Measurements from ENCODE around the gene TUBGCP2. TPM values are rescaled to one million over a fixed set of nuclear protein-coding genes. Genes with fewer than 3 reads are reported as not detected.

The TUBGCP2 gene
- total RNA-seq, 1 experiment from 2014 or later: 52.4 TPM

GRCh38 chr10:133338080-133339071 is 29.7 kb upstream of the TUBGCP2 start:
- no peak overlapping the region for H3K4ac ChIP-seq (ENCODE audit: low read depth, low read length)
- H3K56ac ChIP-seq (ENCODE audit: insufficient read length, low read depth, low read length): no peak overlapping the region
- H3K14ac ChIP-seq (ENCODE audit: insufficient read depth, low read length): no peak overlapping the region
- no peak overlapping the region for H2BK5ac ChIP-seq (ENCODE audit: insufficient read length, low read length)
- Mint-ChIP-seq H3K4me1 (peaks cover 5 to 7% of the 10 kb centered on the region in 2 experiments), H3K4me3 (no peak overlapping the region), H3K27me3 (ENCODE audit: low read depth) (peaks cover 24% of the 10 kb centered on the region), H3K9me3 (peaks cover 4 to 5% of the 10 kb centered on the region in 2 experiments; a peak in 3 of 5 replicates), H3K27ac (no peak overlapping the region), H3K36me3 (ENCODE audit: insufficient read depth in 1 of 3, low read depth in 3 of 3) (no peaks in the 10 kb centered on the region; a peak in 1 of 7 replicates)
- H3K18ac ChIP-seq (ENCODE audit: insufficient read length, low read depth, low read length): no peak overlapping the region
- H3K23ac ChIP-seq (ENCODE audit: insufficient read length, low read depth, low read length): no peak overlapping the region
- no peak overlapping the region for H4K5ac ChIP-seq (ENCODE audit: insufficient read length, low read depth, low read length)
- TF ChIP-seq CTCF (conservative IDR thresholded peaks at IDR 0.05): no peak
- H3K4me1 ChIP-seq (ENCODE audit: insufficient read depth, low read length): no peaks in the 10 kb centered on the region; the same call in 1 of the 2 replicates
- H2AK5ac ChIP-seq (ENCODE audit: insufficient read length, low read length): no peak overlapping the region
- H2BK120ac ChIP-seq (ENCODE audit: low read depth, low read length, poor library complexity, severe bottlenecking): no peak overlapping the region
- H2BK20ac ChIP-seq (ENCODE audit: low read depth, low read length, poor library complexity, severe bottlenecking): no peak overlapping the region
- no peaks in the 10 kb centered on the region for H4K20me1 ChIP-seq (ENCODE audit: control insufficient read depth, insufficient read depth, insufficient read length)
- DNase-seq: no peak
- H3K4me2 ChIP-seq (ENCODE audit: insufficient read depth, insufficient read length, low read length): no peak overlapping the region
- H3T11ph ChIP-seq (ENCODE audit: low read length): no peak overlapping the region
- no peak overlapping the region for H2BK12ac ChIP-seq (ENCODE audit: insufficient read length, low read depth, low read length)
- no peaks in the 10 kb centered on the region for H3K79me1 ChIP-seq (ENCODE audit: insufficient read depth, low read depth, low read length, poor library complexity, severe bottlenecking)
- WGBS (ENCODE audit: extremely low coverage, insufficient read length, low lambda C conversion rate): 100% methylated on average over 2 of the region's 10 CpGs
- H3K79me2 ChIP-seq (ENCODE audit: insufficient read depth, low read length): no peaks in the 10 kb centered on the region
- no peak overlapping the region for H3K27ac ChIP-seq (ENCODE audit: insufficient read length, low read depth, low read length)
- no peak overlapping the region for H2BK15ac ChIP-seq (ENCODE audit: low read depth, low read length)
- H2AFZ ChIP-seq (ENCODE audit: low read length): no peak overlapping the region
- H3K23me2 ChIP-seq (ENCODE audit: insufficient read length, low read depth, low read length, poor library complexity, severe bottlenecking): peaks cover 9% of the 10 kb centered on the region
- H3K9me3 ChIP-seq (ENCODE audit: control insufficient read depth, low read depth, low read length): no peaks in the 10 kb centered on the region
- no peak overlapping the region for H4K91ac ChIP-seq (ENCODE audit: insufficient read length, low read depth, low read length)
- no peak overlapping the region for H3K9ac ChIP-seq (ENCODE audit: extremely low read depth, insufficient read length, low read length)
- peaks cover 33% of the 10 kb centered on the region for H3K27me3 ChIP-seq (ENCODE audit: insufficient read depth, low read length)
- H4K8ac ChIP-seq (replicated peaks; ENCODE audit: insufficient read length, low read depth, low read length): no peak overlapping the region

Measured in H9 (cell line).